Stimulated activated CD8-positive, alpha-beta memory T cell treated with anti-CD3 and anti-CD28 coated beads, Interleukin-12 subunit alpha, Interleukin-12 subunit beta, amount 100 ng/mL, for 24 hours (primary cell): ENCODE data around the gene NOD2.

Experiments
- DNase-seq: peaks from one replicate; pipeline ENCODE4 v3.0.0-alpha.2; 2020; ENCODE audit errors: extremely low read depth

The NOD2 gene

GRCh38 chr16:50692999-50693781 is at the start of gene NOD2:
NOD2 (plus strand) TSS chr16:50693606; CDS start chr16:50699496, 5,890 bp downstream.
- DNase-seq = no peak

GRCh38 chr16:50644245-50644644 is 49.2 kb upstream of the NOD2 start:
- no peak for DNase-seq

GRCh38 chr16:50644729-50645128 is 48.7 kb upstream of the NOD2 start:
- DNase-seq = no peak

- no peak for DNase-seq
Observed at GRCh38 chr16:50645563-50646220, 47.7 kb upstream of the NOD2 start.

GRCh38 chr16:50646345-50646744 is 47.1 kb upstream of the NOD2 start:
- DNase-seq = no peak

GRCh38 chr16:50651835-50652438 is 41.5 kb upstream of the NOD2 start:
- DNase-seq = no peak

- DNase-seq = no peak
Observed at GRCh38 chr16:50652836-50653425, 40.5 kb upstream of the NOD2 start.

- no peak for DNase-seq
Observed at GRCh38 chr16:50653633-50654519, 39.5 kb upstream of the NOD2 start.

- DNase-seq = no peak
Observed at GRCh38 chr16:50655558-50656055, 37.8 kb upstream of the NOD2 start.

- no peak for DNase-seq
Observed at GRCh38 chr16:50657241-50657640, 36.2 kb upstream of the NOD2 start.

GRCh38 chr16:50659806-50660205 is 33.6 kb upstream of the NOD2 start:
- DNase-seq = no peak

GRCh38 chr16:50662306-50662940 is 31.0 kb upstream of the NOD2 start:
- DNase-seq = no peak

GRCh38 chr16:50664270-50664669 is 29.1 kb upstream of the NOD2 start:
- DNase-seq = no peak

GRCh38 chr16:50665128-50665878 is 28.1 kb upstream of the NOD2 start:
- DNase-seq = peak; percentile 35

- no peak for DNase-seq
Observed at GRCh38 chr16:50666658-50667496, 26.5 kb upstream of the NOD2 start.

- DNase-seq = no peak
Observed at GRCh38 chr16:50667497-50668367, 25.7 kb upstream of the NOD2 start.

- no peak for DNase-seq
Observed at GRCh38 chr16:50668368-50669008, 24.9 kb upstream of the NOD2 start.

- no peak for DNase-seq
Observed at GRCh38 chr16:50669741-50670140, 23.7 kb upstream of the NOD2 start.
